SU-DHL-6 (cell line): ENCODE measurements around the gene ATP2B2.

Experiments used
- EZH2phosphoT487 ChIP-seq: fragments of 200-600 bp; sonication (generic), shearing (Covaris generic); conservative IDR thresholded peaks from 2 replicates; pipeline ENCODE4 v1.6.1; 2018; ENCODE audit warnings: mild to moderate bottlenecking, antibody characterized with exemption, low read length, moderate library complexity, mixed read lengths
- TF ChIP-seq, protein P1 (sequence below): fragments of 200-600 bp; sonication (generic); IDR thresholded peaks from one replicate; pipeline ENCODE4 v1.5.1; 2017; ENCODE audit warnings: antibody characterized with exemption, mild to moderate bottlenecking, low read length, moderate library complexity; ENCODE audit not compliant: insufficient read depth, poor library complexity, severe bottlenecking

DNA sequence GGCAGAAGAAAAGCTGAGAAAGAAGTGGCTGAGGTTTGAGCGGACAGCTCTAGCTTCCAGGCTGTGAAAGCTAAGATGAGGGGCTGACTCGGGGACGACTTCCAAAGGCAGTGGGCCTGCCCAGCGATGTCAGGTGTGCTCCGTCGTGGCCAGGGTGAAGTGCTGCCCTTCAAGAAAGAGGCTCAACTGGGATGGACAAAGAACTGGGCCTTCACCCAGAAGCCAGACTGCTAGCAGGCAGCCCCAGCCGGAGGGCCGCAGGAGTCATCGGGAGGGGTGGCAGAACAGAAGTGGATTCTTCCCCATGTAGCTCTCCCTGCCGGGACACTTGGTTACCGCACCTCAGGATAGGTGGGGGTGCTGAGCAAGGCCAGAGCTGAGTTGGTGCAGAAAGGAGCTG lies 171.3 kb downstream of the ATP2B2 start:
- TF ChIP-seq, protein P1, sequence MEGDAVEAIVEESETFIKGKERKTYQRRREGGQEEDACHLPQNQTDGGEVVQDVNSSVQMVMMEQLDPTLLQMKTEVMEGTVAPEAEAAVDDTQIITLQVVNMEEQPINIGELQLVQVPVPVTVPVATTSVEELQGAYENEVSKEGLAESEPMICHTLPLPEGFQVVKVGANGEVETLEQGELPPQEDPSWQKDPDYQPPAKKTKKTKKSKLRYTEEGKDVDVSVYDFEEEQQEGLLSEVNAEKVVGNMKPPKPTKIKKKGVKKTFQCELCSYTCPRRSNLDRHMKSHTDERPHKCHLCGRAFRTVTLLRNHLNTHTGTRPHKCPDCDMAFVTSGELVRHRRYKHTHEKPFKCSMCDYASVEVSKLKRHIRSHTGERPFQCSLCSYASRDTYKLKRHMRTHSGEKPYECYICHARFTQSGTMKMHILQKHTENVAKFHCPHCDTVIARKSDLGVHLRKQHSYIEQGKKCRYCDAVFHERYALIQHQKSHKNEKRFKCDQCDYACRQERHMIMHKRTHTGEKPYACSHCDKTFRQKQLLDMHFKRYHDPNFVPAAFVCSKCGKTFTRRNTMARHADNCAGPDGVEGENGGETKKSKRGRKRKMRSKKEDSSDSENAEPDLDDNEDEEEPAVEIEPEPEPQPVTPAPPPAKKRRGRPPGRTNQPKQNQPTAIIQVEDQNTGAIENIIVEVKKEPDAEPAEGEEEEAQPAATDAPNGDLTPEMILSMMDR = no peak
- no peak for TF ChIP-seq EZH2phosphoT487
